ENCODE results near the gene TSFM. TPM values are rescaled to one million over a fixed set of nuclear protein-coding genes. Genes with fewer than 3 reads are reported as not detected.

The TSFM gene
- total and polyA plus RNA-seq, 2 of the 13 experiments (the other 11 are each of a cell fraction or from before 2014, with no cell fraction given): 29.8 to 68.3 TPM

GRCh38 chr12:57751788-57752667, 30.6 kb upstream of the TSFM start, which contains the start of gene CDK4 (continued):
- peak; percentile 88; the same call in 1 of the 2 replicates for TF ChIP-seq ZFP41 (CRISPR knock-in tag; IDR thresholded peaks at IDR 0.05; ENCODE audit: borderline replicate concordance)
- TF ChIP-seq NFYB (CRISPR knock-in tag; IDR thresholded peaks at IDR 0.05): peak; percentile 75
- TF ChIP-seq, protein P1, sequence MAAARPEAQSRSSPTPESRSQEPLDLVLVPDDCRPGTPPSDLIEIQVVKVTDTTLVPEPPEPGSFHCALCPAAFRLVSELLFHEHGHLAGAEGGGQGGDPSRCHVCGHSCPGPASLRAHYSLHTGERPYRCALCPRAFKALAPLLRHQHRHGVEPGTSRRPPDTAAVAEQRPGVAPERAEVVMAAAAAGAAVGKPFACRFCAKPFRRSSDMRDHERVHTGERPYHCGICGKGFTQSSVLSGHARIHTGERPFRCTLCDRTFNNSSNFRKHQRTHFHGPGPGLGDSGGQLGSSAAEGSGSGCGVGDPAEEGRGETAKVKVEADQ (CRISPR knock-in tag; IDR thresholded peaks at IDR 0.05; ENCODE audit: borderline replicate concordance): peak; percentile 62
- no peak for TF ChIP-seq HIC2 (CRISPR knock-in tag; IDR thresholded peaks at IDR 0.05; ENCODE audit: low read depth)
- peak; percentile 81; the same call in 1 of the 2 replicates for TF ChIP-seq HOXD1 (CRISPR knock-in tag; IDR thresholded peaks at IDR 0.05)
- TF ChIP-seq RXRA (CRISPR knock-in tag; IDR thresholded peaks at IDR 0.05): peak; percentile 83
- TF ChIP-seq ZNF687 (CRISPR knock-in tag; IDR thresholded peaks at IDR 0.05): peak; percentile 98
- no peak for TF ChIP-seq DMTF1 (CRISPR knock-in tag; IDR thresholded peaks at IDR 0.05)
- TF ChIP-seq, protein P2, sequence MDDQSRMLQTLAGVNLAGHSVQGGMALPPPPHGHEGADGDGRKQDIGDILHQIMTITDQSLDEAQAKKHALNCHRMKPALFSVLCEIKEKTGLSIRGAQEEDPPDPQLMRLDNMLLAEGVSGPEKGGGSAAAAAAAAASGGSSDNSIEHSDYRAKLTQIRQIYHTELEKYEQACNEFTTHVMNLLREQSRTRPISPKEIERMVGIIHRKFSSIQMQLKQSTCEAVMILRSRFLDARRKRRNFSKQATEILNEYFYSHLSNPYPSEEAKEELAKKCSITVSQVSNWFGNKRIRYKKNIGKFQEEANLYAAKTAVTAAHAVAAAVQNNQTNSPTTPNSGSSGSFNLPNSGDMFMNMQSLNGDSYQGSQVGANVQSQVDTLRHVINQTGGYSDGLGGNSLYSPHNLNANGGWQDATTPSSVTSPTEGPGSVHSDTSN (CRISPR knock-in tag; IDR thresholded peaks at IDR 0.05; ENCODE audit: borderline replicate concordance): peak; percentile 50; the same call in 1 of the 2 replicates
- peak; percentile 74; the same call in 1 of the 2 replicates for TF ChIP-seq MEIS1 (CRISPR knock-in tag; IDR thresholded peaks at IDR 0.05; ENCODE audit: borderline replicate concordance)
- peak; percentile 87 for TF ChIP-seq NFKBIZ (CRISPR knock-in tag; IDR thresholded peaks at IDR 0.05)
- TF ChIP-seq, protein P3, sequence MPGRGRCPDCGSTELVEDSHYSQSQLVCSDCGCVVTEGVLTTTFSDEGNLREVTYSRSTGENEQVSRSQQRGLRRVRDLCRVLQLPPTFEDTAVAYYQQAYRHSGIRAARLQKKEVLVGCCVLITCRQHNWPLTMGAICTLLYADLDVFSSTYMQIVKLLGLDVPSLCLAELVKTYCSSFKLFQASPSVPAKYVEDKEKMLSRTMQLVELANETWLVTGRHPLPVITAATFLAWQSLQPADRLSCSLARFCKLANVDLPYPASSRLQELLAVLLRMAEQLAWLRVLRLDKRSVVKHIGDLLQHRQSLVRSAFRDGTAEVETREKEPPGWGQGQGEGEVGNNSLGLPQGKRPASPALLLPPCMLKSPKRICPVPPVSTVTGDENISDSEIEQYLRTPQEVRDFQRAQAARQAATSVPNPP (CRISPR knock-in tag; IDR thresholded peaks at IDR 0.05): no peak; the same call in 1 of the 2 replicates
- TF ChIP-seq ZNF460 (CRISPR knock-in tag; IDR thresholded peaks at IDR 0.05; ENCODE audit: borderline replicate concordance): peak; percentile 93
- TF ChIP-seq ZSCAN9 (CRISPR knock-in tag; IDR thresholded peaks at IDR 0.05; ENCODE audit: borderline replicate concordance): no peak; the same call in none of the 2 replicates
- no peak for TF ChIP-seq ATM (IDR thresholded peaks at IDR 0.05; ENCODE audit: borderline replicate concordance)
- peak; percentile 97 for TF ChIP-seq ZFY (CRISPR knock-in tag; IDR thresholded peaks at IDR 0.05)
